22Rv1 (cell line): Measurements from ENCODE around the gene ABCC8.

Source experiments
- H3K27ac ChIP-seq: fragments of 450-650 bp; 2 replicates; pipeline ENCODE4 v1.5.1; 2017
- CTCF ChIP-seq: fragments of 450-650 bp; IDR thresholded peaks from 2 replicates; pipeline ENCODE4 v1.5.1; 2017; ENCODE audit warnings: mild to moderate bottlenecking
- ZFX ChIP-seq: fragments of 450-650 bp; IDR thresholded peaks from 2 replicates; pipeline ENCODE4 v1.6.1; 2017; ENCODE audit warnings: antibody characterized with exemption, borderline replicate concordance

ABCC8 gene

GRCh38 chr11:17512101-17512500 is 35.5 kb upstream of the ABCC8 start:
- H3K27ac ChIP-seq, result no peak overlapping the region
- TF ChIP-seq ZFX, result no peak
- no peak for TF ChIP-seq CTCF

- TF ChIP-seq ZFX (no peak), CTCF (no peak)
Observed at GRCh38 chr11:17511571-17511970, 34.9 kb upstream of the ABCC8 start.

GRCh38 chr11:17510507-17511206 is 34.0 kb upstream of the ABCC8 start:
- TF ChIP-seq ZFX (no peak), CTCF (no peak)
- H3K27ac ChIP-seq, result no peak overlapping the region

More at GRCh38 chr11:17511571-17511970, 34.9 kb upstream of the ABCC8 start:
- H3K27ac ChIP-seq, result no peak overlapping the region

- no peak for TF ChIP-seq CTCF
- no peak for TF ChIP-seq ZFX
- no peak overlapping the region for H3K27ac ChIP-seq
Observed at GRCh38 chr11:17508791-17509190, 32.1 kb upstream of the ABCC8 start.

GRCh38 chr11:17508306-17508705 is 31.7 kb upstream of the ABCC8 start:
- TF ChIP-seq CTCF, result no peak
- TF ChIP-seq ZFX, result no peak
- no peak overlapping the region for H3K27ac ChIP-seq

- H3K27ac ChIP-seq, result no peak overlapping the region
Observed at GRCh38 chr11:17507773-17508172, 31.1 kb upstream of the ABCC8 start.

More at GRCh38 chr11:17507773-17508172, 31.1 kb upstream of the ABCC8 start:
- no peak for TF ChIP-seq ZFX
- TF ChIP-seq CTCF, result no peak
